NK-92 (cell line): ENCODE measurements around the gene VKORC1.
"Not testable (repeated sequence)": the region's sequence is repeated elsewhere in the genome, so short reads cannot be mapped to it uniquely, and the experiment has no call there.

Source experiments
- DNase-seq: peaks from one replicate; lab custom pipeline; 2025; ENCODE audit not compliant: unreplicated experiment; lab: John Stamatoyannopoulos, UW

Gene VKORC1

GRCh38 chr16:31094424-31095120 lies at the start of gene VKORC1:
Gene VKORC1, minus strand, starts transcription at chr16:31094797. Its CDS starts 68 bp downstream, at chr16:31094729.
- no peak for DNase-seq

GRCh38 chr16:31143694-31144148 lies 49.1 kb upstream of the VKORC1 start:
- no peak for DNase-seq

- DNase-seq: no peak
These were observed 48.6 kb upstream of the VKORC1 start for GRCh38 chr16:31143011-31143693.

GRCh38 chr16:31142109-31143010 lies 47.8 kb upstream of the VKORC1 start:
- DNase-seq: peak; percentile 88

GRCh38 chr16:31141489-31142108 lies 47.0 kb upstream of the VKORC1 start:
- DNase-seq: no peak

- DNase-seq: not testable (repeated sequence)
These were observed 46.5 kb upstream of the VKORC1 start for GRCh38 chr16:31141071-31141469.

- no peak for DNase-seq
These were observed 44.3 kb upstream of the VKORC1 start for GRCh38 chr16:31138621-31139578.

- not testable (repeated sequence) for DNase-seq
These were observed 42.4 kb upstream of the VKORC1 start for GRCh38 chr16:31136822-31137499.

GRCh38 chr16:31136287-31136662 lies 41.7 kb upstream of the VKORC1 start:
- no peak for DNase-seq

- DNase-seq: no peak
These were observed 41.1 kb upstream of the VKORC1 start, which contains the start of gene PRSS8 for GRCh38 chr16:31135535-31136286. Gene PRSS8, minus strand, starts transcription at chr16:31135727. Its CDS starts 229 bp downstream, at chr16:31135498.

GRCh38 chr16:31134625-31135534 lies 40.3 kb upstream of the VKORC1 start:
- no peak for DNase-seq

GRCh38 chr16:31134091-31134571 lies 39.5 kb upstream of the VKORC1 start:
- DNase-seq: no peak

- no peak for DNase-seq
These were observed 38.5 kb upstream of the VKORC1 start for GRCh38 chr16:31133046-31133501.

GRCh38 chr16:31132303-31132979 lies 37.8 kb upstream of the VKORC1 start:
- no peak for DNase-seq

GRCh38 chr16:31131841-31132271 lies 37.3 kb upstream of the VKORC1 start:
- DNase-seq: no peak

- DNase-seq: no peak
These were observed 36.8 kb upstream of the VKORC1 start for GRCh38 chr16:31131416-31131815.

GRCh38 chr16:31130899-31131298 lies 36.3 kb upstream of the VKORC1 start:
- no peak for DNase-seq
